Thymus (tissue), 11 donors: ENCODE data around the gene DUSP15. TPM values are rescaled to one million over a fixed set of nuclear protein-coding genes. Genes with fewer than 3 reads are reported as not detected.

ENCODE experiments used
- DNase-seq, 9 donors: peaks; one replicate each; pipeline ENCODE4 v3.0.0-alpha.2; 2013; ENCODE audit warnings: low spot score in 9 of 9, low read depth in 6 of 9, missing footprints in 1 of 9
- H3K27ac ChIP-seq, 2 donors: one replicate each; pipeline ENCODE4 v1.5.1; 2013; ENCODE audit warnings: control low read depth in 1 of 2, low read depth in 1 of 2, low read length in 1 of 2, mild to moderate bottlenecking in 1 of 2, moderate library complexity in 1 of 2
- H3K27me3 ChIP-seq, 2 donors: one replicate each; pipeline ENCODE4 v1.5.1; 2013; ENCODE audit warnings: low read length in 1 of 2; ENCODE audit not compliant: control insufficient read depth in 2 of 2, insufficient read depth in 1 of 2
- H3K36me3 ChIP-seq, 2 donors: one replicate each; pipeline ENCODE4 v1.5.1; 2013; ENCODE audit warnings: low read length in 1 of 2, mild to moderate bottlenecking in 1 of 2, moderate library complexity in 1 of 2; ENCODE audit not compliant: control insufficient read depth in 2 of 2, insufficient read depth in 2 of 2
- H3K4me1 ChIP-seq, 2 donors: one replicate each; pipeline ENCODE4 v1.5.1; 2013; ENCODE audit warnings: low read length in 2 of 2; ENCODE audit not compliant: control insufficient read depth in 2 of 2, insufficient read depth in 2 of 2
- H3K4me3 ChIP-seq, 2 donors: one replicate each; pipeline ENCODE4 v1.5.1; 2013; ENCODE audit warnings: low read length in 2 of 2, control low read depth in 1 of 2, mild to moderate bottlenecking in 1 of 2
- H3K9me3 ChIP-seq, 2 donors: one replicate each; pipeline ENCODE4 v1.5.1; 2013; ENCODE audit warnings: low read length in 1 of 2, mild to moderate bottlenecking in 1 of 2; ENCODE audit not compliant: control insufficient read depth in 2 of 2, insufficient read depth in 1 of 2
- WGBS: extraction: QIAGEN DNeasy Blood & Tissue Kit; methylation state at CpG from one replicate; pipeline ENCODE4 v1.1.7; 2013; 5-methylcytosine and 5-hydroxymethylcytosine counted together
- polyA plus RNA-seq: library from polyadenylated mRNA; stranded (reverse); fragments of 200-250 nt; gene quantifications from one replicate; pipeline ENCODE4 v1.2.3, GENCODE V29; 2013
- total RNA-seq: library from RNA; stranded (reverse); fragments of 120-200 nt; gene quantifications from one replicate; pipeline ENCODE4 v1.2.4, GENCODE V29; 2013
- donor health status: healthy.

Gene DUSP15
- total and polyA plus RNA-seq, 2 donors: 0.76 to 1.6 TPM

DNA sequence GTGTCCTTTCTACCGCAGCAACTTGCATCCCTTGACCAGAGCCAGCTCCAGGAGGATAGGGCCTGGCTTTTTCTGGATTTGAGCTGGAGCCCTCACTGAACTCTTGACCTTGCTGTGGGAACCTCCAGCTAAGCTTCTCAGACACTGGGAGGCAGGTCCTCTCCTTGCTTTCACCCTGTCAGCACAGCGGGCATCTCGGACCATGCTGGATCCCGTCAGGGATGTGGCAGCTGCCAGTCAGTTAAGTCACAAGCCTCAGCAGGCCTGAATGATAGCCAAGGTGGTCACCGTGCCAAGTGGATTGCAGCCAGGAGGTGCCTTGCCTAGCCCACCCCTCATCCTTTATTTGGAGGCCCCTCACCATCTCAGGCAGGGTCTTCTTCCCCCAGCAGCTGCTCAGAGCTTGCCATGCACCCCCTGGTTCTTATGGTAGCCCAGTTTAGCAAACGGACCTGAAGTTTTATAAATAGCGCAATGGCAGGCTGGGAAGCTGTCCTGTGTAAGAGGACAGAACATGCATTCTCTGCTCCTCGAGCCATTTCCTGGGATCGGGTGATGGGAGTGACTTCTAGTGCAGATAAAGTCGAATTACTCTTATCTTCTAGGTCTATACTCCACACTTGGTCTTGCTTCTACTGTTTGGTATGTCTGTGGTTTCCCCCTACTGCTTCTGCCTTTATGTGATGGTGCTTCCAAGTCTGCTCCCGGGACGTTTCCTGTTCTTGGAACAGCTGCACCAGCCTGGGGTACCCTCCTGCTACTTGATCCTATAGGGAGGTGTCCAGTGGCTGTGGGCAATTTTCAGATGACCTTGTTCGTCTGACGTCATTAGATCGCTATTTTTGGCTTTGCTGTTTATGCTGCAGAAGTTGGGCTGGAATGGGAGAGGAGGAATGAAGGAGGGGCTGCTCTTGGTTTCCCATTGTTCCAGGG, 58.3 kb downstream of the DUSP15 start:
- WGBS: 78% methylated on average over 15 of the region's 15 CpGs
- Histone ChIP-seq H3K27me3 (no peaks in the 10 kb centered on the region), H3K36me3 (peaks cover 4 to 14% of the 10 kb centered on the region in 2 donors), H3K4me3 (no peak overlapping the region), H3K4me1 (no peaks in the 10 kb centered on the region), H3K27ac (no peak overlapping the region), H3K9me3 (no peaks in the 10 kb centered on the region)
- DNase-seq: no peak

DNA sequence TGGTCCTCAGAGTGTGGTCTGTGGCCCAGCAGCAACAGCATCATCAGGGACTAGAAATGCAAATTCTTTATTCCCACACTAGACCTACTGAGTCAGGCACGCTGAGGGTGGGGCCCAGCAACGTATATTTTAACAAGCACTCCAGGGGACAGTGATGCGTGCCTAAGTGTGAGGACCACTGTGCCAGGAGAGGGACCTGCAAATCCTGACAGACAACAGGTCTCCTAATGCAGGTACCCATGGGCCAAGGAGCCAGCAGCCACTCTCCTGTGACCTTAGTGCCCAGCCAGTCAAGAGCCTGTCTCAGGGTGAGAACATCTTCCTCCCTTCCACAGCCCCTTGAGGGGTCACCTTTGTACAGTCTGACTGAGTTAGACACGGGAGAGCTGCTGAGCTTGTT, 59.1 kb downstream of the DUSP15 start:
- Histone ChIP-seq H3K36me3 (peaks cover 12 to 23% of the 10 kb centered on the region in 2 donors), H3K27ac (no peak overlapping the region), H3K9me3 (no peaks in the 10 kb centered on the region), H3K4me3 (no peak overlapping the region), H3K4me1 (peaks cover 0 to 1% of the 10 kb centered on the region in 2 donors), H3K27me3 (no peaks in the 10 kb centered on the region)
- 98% methylated on average over 4 of the region's 4 CpGs for WGBS
- DNase-seq: no peak

Other genes with a start within 250 kb of the DUSP15 start
- 4.1 TPM for gene COX4I2, start 232.6 kb downstream of the DUSP15 start, total RNA-seq
- gene COX4I2, start 232.6 kb downstream of the DUSP15 start, polyA plus RNA-seq: 5.4 TPM
- gene BCL2L1, start 147.7 kb downstream of the DUSP15 start, total RNA-seq: 120 TPM
- 58.3 TPM for gene BCL2L1, start 147.7 kb downstream of the DUSP15 start, polyA plus RNA-seq
- gene TPX2, start 131.2 kb downstream of the DUSP15 start, total RNA-seq: 75.6 TPM
- gene TPX2, start 131.2 kb downstream of the DUSP15 start, polyA plus RNA-seq: 8.2 TPM
- gene MYLK2, start 51.2 kb downstream of the DUSP15 start, total RNA-seq: 0.66 TPM
- gene MYLK2, start 51.2 kb downstream of the DUSP15 start, polyA plus RNA-seq: 1.4 TPM
- gene FOXS1, start 24.9 kb downstream of the DUSP15 start, total RNA-seq: 4.7 TPM
- gene FOXS1, start 24.9 kb downstream of the DUSP15 start, polyA plus RNA-seq: 1.2 TPM
- 0.05 TPM for gene TTLL9, start 107 bp upstream of the DUSP15 start, total RNA-seq
- 0.46 TPM for gene TTLL9, start 107 bp upstream of the DUSP15 start, polyA plus RNA-seq
- 11.1 TPM for gene PDRG1, start 81.5 kb upstream of the DUSP15 start, total RNA-seq
- gene PDRG1, start 81.5 kb upstream of the DUSP15 start, polyA plus RNA-seq: 16.4 TPM
- gene XKR7, start 97.6 kb upstream of the DUSP15 start, total RNA-seq: under 0.01 TPM
- 0.02 TPM for gene XKR7, start 97.6 kb upstream of the DUSP15 start, polyA plus RNA-seq
- gene CCM2L, start 139.9 kb upstream of the DUSP15 start, total RNA-seq: 0.76 TPM
- gene CCM2L, start 139.9 kb upstream of the DUSP15 start, polyA plus RNA-seq: 3.3 TPM
- gene HCK, start 181.7 kb upstream of the DUSP15 start, total RNA-seq: 25.2 TPM
- gene HCK, start 181.7 kb upstream of the DUSP15 start, polyA plus RNA-seq: 33.3 TPM
- 13.6 TPM for gene TM9SF4, start 239.2 kb upstream of the DUSP15 start, total RNA-seq
- gene TM9SF4, start 239.2 kb upstream of the DUSP15 start, polyA plus RNA-seq: 18.7 TPM